HG02623 (cell line): ENCODE measurements around the gene FTO.
A peak's percentile ranks its signal among the peaks of the same experiment; 100 is the strongest.
"Not testable (repeated sequence)": the region's sequence is repeated elsewhere in the genome, so short reads cannot be mapped to it uniquely, and the experiment has no call there.

Experiments
- ATAC-seq: cut with Tn5 transposase; IDR thresholded peaks from one replicate; pipeline ENCODE4 v1.9.1; 2021; ENCODE audit warnings: moderate library complexity; ENCODE audit not compliant: unreplicated experiment

FTO gene

DNA sequence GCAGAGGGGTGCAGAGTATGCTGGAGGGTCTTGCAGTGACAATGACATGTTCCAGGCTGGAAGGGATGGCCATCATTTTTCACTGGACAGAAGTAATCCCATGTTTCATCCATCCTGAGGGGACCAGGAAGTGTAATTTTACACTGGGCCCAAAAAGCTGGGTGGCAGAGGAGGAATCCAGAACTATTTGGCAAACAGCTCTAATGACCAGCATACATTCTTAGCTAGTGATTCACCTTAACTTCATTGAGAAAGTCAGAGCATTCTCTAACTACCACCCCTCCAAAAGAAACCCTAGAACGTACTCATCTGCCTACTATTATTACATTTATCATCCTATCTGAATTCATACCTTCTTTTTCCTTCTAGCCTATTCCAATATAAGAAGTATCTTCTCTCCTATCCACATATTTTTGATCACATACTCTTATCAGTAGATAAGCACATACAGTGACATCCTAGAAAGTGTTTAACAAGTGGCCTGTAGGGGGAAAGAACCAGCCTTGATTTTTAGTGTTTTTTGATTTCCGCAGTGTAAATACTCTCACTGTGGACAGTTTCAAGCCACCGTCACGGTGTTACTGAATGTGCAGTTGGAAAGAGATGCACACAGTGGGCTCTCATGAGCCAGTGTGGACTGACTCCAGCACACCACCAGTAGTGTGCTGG, 118.1 kb downstream of the FTO start:
- ATAC-seq, result no peak

DNA sequence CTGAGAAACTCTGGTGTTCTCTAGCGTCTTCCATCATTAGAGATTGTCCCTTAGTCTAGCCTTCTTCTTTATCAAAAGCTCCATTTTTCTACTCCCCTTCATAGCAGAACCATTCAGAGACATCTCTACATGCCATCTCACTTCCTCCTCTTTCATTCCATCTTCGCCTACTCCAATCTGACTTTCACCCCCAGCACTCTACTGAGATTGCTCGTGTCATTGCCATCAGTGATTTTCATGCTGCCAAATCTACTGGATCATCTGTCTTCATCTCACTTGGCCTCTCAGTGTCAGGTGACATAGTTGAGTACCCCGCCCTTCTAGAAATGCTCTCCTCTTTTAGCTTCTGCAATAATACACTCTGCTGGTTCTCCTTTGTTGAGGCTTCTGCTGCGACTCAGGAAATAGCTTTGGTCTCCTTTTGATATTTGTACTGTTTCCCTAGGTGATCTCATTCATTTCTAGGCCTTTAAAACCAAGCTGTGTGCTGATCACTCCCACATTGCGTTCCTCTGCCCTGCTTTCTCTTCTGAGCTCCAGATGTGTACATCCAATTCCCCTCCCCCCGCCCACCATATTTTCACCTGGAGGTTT, 119.1 kb downstream of the FTO start:
- ATAC-seq, result no peak

DNA sequence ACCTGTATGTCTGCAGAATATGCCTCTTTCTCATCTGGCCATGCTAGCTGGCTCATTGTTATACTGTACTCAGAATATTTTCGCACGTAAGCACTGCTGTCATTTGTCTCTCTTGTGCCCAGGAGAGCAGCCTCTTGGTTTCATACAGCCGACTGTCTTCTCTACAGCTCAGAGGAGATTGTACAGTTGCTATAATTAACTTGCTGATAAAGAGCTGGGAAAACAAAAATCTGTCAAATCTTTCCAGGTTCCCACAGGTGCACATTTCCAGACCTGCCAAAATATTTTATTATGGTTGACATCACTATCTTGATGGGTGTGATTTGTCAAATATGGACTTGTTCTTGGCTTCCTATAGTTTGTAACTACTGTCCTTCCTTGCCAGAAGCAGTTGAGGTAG, 122.7 kb downstream of the FTO start:
- no peak for ATAC-seq

DNA sequence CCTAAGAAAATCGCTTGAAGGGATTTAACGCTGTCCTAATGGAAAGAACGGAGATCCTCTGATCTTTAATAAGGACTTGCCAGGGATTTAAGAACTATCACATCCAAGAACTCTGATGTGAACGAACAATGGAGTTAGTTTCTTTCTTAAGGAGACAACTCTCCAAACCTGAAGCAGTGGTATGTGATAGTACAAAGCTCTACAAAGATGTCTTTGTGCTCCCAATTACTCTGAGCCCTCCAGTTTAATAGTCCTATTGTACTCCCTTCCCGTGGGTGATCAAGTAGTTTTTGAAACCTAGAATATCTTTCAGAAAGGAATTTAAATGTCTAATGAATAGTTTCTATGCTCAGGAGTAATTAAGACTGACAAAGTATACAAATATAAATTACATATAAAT, 123.8 kb downstream of the FTO start:
- no peak for ATAC-seq

DNA sequence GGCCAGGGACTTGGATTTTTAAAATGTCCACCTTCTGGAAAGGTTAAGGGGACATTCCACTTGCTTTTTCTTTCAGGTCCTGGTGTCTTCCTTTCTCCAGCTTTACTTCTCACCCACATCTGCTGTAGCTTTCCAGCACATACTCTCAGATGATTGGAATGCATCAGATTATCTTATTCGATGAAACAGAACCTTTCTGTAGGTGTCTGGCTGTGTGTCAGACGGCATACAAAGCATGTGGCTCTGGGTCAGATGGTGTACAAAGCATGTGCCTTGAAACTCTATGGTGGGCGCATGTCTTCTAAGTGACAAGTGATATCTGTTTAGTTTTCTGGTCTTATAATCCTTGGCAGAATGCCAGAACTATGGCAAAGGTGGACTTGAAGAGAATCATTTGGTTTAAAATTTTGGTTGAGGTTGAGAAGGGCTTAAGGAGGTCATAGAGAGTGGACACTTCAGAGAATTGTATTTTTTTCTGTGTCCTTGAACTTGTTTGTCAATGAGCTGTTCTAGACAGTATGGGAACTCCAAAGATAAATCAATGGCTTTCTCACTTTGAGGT, 125.3 kb downstream of the FTO start:
- ATAC-seq, result no peak

DNA sequence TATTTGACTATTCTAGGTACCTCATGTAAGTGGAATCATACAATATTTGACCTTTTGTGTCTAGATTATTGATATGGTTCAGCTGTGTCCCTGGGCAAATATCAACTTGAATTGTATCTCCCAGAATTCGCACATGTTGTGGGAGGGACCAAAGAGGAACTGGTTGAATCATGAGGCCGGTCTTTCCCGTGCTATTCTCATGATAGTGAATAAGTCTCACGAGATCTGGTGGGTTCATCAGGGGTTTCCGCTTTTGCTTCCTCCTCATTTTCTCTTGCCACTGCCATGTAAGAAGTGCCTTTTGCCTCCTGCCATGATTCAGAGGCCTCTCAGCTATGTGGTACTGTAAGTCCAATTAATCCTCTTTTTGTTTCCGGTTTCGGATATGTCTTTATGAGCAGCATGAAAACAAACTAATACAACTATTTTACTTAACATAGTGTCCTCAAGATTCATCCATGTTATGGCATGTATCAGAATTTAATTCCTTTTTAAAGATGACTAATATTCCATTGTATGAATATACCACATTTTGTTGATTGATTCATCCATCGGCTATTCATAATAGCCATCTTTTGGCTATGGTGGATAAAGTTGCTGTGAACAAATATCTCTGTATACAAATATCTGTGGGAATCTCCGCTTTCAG, 129.1 kb downstream of the FTO start:
- ATAC-seq, result no peak

DNA sequence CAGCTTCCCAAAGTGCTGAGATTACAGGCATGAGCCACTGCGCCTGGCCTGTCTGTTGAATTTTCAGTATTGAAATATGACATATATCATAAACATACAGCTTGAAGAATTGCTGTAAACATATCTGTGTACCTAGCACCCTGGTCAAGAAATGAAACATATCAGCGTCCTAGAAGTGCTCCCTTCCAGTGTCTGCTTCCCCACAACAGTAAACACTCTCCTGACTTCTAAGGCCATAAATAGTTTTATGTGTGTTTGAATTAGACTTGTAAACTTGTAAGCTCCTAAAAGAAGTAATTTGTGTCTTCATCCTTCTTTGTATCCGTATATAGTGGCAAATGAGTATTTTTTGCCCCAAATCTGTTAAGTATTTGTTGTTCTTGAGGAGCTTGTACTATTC, 132.2 kb downstream of the FTO start:
- no peak for ATAC-seq

DNA sequence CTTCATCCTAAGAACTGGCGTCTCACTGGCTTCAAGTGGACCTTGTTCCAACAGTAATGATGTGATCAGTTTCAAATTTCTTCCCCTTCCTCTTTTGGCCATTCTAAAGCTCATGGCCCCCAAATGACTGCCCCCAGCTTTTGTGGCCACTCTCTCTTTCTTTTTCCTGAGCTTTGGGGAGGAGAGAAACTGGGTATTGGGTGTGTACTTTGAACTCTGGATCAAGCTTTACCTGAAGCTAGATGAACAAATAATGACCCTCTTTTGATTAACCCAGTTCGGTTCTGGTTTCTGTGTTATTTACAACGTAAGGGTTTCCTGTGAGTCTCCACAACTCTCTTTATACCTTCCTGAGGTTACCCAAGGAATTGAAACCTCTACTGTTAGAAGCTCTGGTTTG, 132.7 kb downstream of the FTO start:
- ATAC-seq, result no peak

DNA sequence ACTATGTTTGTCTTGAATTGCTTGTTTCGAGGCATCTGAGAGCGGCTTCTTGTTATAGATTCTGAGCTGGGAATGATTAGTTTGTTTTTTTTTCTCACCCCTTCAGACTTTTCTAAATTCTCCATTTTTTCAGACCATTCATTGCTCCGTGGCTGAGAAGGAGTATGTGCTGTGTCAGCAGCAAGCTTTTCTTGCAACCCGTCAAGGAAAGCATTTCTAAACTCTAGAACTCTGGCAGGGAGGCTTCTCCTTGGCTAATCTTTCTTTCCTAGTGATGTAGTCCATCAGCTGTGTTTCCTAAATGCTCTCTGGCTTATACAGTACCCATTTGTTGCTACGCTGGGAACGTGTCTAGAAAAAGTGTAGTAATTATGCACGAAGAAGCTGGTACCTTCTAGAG, 133.5 kb downstream of the FTO start:
- no peak for ATAC-seq

DNA sequence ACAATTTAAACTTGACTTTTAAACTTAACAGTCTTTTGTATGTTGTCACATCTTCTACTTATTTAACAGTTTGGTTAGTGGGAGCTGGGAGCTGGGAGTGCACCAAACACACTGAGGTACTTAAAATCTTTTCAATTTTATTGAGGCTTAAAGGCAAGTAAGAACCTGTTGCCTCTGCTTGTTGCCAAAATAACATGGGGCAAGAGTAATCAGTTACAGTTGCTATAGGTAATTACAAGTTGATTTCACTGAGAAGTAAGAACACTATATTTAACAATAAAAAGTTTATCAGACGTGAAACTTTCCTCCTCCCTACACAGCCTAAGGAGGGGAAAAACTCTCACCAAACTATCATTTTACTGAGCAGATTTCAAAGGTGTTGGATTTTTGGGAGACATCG, 135.2 kb downstream of the FTO start:
- no peak for ATAC-seq

DNA sequence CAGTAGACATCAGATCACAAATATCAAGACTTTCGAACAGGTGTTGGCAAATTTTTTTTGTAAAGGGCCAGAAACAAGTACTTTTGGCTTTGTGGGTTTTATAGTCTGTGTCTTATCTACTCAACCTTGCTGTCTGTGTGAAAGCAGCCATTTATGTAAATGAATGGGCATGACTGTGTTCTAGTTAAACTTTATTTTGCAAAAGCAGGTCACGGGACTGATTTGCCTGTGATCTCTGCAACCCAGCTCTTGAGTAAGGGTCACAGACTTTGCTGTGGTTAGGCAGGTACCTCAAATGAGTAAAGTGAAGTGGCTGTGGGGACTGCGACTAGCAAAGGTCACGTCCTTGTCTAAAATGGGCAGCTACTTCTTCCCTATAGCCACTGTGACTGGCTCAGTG, 136.5 kb downstream of the FTO start:
- ATAC-seq, result peak; percentile 57

DNA sequence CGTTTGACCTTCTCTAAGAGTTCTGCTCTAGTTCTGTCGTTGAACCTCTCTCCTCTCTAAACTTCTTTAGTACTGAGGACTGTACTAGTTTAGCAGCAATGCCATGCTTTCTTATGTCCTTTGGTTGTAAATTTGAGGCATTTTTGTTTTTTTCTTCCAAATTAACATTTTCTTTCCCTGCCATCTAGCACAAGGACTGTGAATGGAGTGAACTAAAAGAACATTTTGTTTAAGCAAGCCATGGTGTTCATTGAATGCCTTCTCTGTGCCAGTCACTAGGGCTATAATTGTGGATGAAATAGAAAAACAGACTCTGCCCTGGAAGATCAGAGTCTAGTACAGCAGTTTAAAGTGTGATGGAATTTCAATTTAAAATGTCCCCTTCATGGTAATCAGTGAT, 137.9 kb downstream of the FTO start:
- ATAC-seq, result no peak

DNA sequence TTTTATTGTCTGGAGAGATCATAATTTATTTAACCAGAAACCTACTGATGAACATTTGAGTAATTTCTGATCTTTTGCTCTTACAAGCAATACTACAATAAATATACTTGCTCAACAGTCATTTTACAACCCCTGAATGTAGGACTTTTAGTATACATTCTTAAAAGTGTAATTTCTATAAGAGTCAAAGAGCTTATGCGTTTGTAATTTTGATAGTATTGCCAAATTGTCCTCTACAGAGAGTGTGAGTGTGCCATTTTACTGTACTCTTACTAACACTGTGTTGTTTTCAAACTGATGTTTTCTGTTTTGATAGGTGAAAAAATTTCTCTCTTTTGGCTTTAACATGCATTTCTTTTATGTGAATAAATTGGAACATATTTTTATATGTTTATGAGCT, 139.1 kb downstream of the FTO start:
- no peak for ATAC-seq

DNA sequence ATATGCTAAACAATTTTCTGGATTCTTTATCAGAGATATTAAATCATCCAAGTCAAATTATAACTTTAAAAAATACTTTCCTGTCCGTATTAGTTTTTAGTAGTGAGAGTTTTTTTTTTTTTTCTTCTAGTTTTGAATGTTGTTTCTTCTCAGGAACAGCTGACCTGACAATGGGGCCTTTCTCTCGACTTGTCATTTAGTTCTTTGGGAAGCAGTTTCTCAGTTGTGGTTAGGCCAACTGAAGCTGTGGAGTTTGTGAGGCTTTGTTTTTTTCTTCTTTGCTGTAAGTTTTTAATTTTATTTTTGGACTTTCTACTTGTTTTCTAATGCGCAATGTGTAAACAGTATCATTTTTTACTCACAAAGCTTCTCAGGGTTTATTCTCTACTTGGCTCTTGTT, 140.8 kb downstream of the FTO start:
- no peak for ATAC-seq

DNA sequence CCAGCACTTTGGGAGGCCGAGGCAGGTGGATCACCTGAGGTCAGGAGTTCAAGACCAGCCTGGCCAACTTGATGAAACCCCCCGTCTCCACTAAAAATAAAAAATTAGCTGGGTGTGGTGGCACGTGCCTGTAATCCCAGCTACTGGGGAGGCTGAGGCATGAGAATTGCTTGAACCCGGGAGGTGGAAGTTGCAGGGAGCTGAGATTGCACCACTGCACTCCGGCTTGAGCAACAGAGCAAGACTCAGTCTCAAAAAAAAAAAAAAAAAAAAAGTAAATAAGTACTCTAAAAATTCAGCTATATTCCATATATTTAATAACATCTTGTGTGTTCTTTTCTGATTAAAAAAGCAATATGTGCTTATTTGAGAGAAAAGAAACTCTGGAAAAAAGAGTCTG, 142.6 kb downstream of the FTO start:
- not testable (repeated sequence) for ATAC-seq

DNA sequence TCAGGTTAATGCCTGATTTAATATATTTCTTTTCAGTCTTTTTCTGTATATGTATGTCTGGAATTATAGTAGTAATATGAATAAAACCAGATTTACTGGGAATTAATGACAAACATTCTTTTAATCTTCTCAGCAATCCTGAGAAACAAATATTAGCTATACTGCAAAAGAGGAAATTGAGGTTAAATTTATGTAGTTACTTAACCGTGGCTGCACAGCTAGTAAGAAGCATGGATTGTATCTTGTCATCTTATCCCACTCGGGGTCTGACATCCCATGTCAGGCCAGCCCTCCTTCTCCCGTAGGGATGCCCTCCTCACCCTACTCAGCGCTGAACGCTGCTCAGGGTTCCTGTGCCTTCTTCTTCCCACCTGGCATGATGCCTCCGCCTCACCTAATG, 143.0 kb downstream of the FTO start:
- no peak for ATAC-seq

DNA sequence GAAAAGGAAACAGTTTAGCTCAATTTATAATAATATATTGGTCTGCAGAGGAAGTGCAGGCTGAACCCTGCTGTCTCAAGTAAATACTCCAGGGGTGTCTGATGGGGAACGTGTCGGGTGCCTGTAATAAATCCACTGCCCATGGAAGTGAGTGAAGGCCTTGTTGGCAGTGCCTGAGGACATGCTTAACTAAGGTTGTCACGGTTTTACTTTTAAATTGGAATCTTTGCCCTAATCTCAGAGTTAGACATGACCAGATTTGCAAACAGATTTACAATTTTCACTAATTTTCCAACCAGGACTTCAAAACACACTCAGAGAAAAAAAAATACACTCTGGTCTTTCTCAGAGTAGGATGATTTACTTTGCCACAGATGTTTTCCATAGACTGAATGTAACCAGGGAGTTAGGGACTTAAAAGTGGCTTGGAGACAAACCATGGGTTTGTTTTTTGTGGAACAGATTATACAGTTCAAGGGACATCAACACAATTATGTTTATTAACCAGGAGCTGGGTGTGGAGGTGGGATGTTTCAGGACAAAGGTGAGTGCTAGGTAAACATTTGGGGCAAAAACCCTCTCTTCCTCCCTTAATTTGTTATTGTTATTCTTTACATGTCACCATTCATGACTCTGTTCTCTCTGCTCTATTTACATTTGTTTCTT, 144.5 kb downstream of the FTO start:
- ATAC-seq, result no peak

DNA sequence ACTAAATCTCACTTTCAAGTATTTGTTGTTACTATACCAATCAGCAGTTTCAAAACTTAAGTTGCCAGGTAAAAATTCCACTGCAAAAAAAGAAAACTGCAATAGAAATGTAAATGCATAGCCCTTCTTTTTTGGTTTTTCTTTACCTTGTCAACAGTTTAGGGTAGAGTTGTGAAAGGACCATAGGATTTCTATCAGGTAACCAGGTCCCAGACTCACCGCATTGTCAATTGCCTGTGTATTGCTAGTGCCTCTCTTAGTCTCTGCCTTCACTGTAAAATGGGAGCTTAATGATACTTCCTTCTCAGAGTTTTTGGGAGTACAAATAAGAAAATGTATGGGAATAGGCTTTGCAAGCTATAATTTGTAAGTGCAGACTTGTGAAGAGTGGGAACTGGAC, 145.0 kb downstream of the FTO start:
- ATAC-seq, result no peak

DNA sequence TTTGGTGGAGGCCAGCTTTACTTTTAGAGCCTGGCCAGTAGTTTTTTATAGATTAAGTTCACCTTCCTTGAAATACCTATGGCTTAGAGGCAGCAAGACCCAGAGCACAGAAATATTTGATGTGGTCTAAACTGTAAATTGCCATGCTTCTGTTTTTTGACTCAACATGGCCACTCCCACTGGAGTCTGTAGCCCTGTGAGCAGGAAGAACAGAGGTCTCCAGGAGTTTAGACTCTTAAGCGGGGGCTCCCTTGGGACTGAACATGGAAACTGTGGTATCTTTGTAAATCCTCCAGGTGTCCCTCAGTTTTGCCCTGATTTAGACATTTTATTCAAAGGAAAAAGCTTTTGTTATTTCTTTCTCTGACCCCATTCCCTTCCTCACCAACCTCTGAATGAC, 145.6 kb downstream of the FTO start:
- no peak for ATAC-seq

DNA sequence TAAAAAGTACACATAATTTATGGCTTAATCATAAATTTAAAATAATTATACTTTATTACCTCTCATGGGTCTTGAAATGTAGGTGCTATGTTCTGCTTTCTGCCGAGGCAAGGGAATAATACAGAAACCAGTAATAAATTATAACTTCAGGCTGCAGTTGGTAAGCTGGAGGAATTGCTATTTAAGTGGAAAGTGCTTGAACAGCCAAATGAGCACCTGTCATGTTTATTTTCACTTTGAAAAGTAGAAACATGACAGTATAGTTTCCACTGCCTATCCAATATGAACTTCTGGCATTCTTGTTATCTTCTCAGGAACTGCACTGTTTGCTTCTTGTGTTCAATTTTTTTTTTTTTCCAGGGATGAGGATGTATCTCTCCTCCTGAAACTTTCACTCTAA, 146.0 kb downstream of the FTO start:
- ATAC-seq, result no peak

DNA sequence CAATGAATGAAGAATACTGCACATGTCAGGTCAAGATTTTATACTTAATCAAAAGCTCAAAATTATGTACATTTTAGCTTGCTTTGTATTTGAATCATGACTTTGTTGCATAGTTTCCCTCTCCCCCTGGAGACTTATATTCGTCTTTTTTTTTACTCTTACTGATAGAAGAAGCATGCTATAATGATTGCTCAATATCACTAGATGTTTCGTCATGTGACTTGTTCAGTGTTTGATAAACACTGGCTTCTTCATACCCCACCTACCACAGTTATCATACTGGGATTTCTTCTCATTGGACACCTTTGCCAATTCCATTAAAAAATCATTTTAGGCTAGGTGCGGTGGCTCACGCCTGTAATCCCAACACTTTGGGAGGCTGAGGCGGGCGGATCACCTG, 148.7 kb downstream of the FTO start:
- ATAC-seq, result no peak

DNA sequence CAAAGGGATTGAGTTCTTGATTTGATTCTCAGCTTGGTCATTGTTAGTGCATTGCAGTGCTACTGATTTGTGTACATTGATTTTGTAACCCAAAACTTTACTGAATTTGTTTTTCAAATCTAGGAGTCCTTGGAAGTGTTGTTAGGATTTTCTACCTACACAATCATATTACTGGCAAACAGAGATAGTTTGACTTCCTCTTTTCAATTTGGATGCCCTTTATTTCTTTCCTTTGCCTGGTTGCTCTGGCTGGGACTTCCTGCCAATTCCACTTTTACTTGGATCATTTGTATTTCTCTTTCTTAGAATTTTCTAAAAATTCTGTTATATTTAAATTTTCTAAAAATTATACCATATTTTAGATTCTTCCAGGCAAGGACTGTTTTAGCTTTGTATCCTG, 151.1 kb downstream of the FTO start:
- ATAC-seq, result no peak
